ENCODE data around the gene USP20. TPM values are rescaled to one million over a fixed set of nuclear protein-coding genes. Genes with fewer than 3 reads are reported as not detected.

USP20 gene
- total RNA-seq, 1 donor from 2014 or later = 11.8 TPM

DNA sequence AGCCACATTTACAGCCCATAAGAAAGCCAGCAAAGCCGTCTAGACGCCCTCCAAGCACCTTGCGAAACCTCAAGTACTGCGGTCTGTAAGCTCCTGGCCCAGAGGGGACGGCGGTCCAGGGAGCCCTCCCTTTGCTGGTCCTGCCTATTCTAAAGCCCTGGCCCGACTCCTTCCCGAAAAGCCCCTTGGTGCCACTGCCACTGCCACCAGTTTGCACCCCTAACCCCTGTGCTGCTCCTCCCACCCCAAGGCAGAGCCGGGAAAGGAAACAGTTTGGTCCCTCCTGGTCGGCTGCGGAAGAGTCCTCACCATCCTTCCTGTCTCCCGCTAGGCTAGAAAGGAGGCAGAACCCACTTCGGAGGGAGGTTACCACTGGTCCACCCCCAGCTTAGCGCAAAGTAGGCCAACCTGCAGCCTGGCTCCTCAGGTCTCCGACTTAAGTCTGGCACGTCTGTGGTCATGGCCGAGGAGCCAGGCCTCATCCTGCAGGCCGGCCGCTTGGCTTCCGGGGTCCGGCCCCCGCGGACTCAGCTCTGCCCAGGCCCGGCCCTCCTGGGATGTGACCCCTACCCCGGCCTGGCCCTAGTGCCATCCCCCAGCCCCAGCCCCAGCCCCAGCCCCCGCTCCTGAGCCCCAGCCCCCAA lies 12.2 kb upstream of the USP20 start:
- DNase-seq (ENCODE audit: low spot score in 2 of 2) = no peak
- FAIRE-seq = no peak

DNA sequence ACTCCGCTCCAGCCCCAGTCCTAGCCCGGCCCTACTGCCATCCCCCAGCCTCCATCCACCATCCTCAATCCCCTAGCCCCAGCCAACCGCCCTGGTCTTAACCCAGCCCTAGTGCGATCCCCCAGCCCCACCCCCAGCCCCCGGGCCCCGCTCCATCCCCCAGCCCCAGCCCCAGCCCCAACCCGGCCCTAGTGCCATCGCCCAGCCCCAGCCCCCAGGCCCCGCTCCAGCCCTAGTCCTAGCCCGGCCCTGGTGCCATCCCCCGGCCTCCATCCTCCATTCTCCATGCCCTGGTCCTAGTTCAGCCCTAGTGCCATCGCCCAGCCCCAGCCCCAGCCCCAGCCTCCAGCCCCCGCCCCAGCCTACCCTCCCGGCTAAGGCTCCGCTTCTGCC lies 11.7 kb upstream of the USP20 start:
- DNase-seq (ENCODE audit: low spot score in 2 of 2) (no peak), FAIRE-seq (no peak)

DNA sequence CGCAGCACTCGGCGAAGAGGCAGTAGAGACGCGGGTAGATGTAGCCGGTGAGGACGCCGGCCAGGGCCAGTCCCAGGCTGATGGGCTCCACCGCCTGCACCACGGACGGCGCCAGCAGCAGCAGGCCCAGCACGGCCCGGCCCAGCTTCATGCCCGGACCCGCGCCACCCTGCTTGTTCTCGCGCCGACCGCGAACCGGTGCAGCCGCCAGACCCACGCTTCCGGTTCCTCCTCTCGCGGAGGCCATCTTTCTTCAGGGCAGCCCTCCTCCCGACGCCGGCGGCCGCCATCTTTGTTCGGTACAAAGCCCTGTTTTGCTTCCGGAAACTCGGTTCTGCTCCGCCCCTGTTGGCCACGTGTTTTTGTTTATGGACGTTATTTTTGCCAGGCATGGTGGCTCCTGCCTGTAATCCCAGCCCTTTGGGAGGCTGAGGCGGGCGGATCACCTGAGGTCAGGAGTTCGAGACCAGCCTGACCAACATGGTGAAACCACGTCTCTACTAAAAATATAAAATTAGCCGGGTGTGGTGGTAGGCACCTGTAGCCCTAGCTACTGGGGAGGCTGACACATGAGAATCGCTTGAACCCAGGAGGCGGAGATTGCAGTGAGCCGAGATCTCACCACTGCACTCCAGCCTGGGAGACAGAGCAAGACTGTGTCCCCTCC lies 11.2 kb upstream of the USP20 start, which contains the start of gene TOR1A:
TOR1A (minus strand) TSS at position 202 of the 667 bp plus-strand sequence; CDS start at position 151, 51 bp downstream.
- FAIRE-seq (no peak), DNase-seq (ENCODE audit: low spot score in 2 of 2) (peak; percentile 94 to 96)

DNA sequence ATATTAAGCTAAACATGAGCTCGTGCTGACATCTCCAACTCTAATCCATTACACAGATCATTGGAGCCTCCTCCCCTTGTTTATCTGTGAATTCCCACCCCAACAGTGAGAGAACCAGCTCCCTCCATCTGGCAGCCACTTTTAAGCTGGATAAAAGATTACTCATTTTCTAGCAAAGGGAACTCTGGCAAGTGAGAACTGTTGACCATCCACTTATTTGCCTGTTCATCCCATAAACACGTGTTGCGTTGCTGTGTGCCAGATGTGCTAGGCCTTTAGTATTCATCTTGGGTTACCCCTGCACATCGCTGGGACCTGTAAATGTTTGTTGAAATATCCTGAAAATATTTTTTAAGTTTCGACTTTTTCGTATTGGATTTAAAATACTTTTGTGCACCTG lies 8.9 kb upstream of the USP20 start:
- no peak for FAIRE-seq
- no peak for DNase-seq (ENCODE audit: low spot score in 2 of 2)

- DNase-seq (ENCODE audit: low spot score in 2 of 2) (no peak), FAIRE-seq (no peak)
These were observed 8.5 kb upstream of the USP20 start for GRCh38 chr9:129826759-129827158.

DNA sequence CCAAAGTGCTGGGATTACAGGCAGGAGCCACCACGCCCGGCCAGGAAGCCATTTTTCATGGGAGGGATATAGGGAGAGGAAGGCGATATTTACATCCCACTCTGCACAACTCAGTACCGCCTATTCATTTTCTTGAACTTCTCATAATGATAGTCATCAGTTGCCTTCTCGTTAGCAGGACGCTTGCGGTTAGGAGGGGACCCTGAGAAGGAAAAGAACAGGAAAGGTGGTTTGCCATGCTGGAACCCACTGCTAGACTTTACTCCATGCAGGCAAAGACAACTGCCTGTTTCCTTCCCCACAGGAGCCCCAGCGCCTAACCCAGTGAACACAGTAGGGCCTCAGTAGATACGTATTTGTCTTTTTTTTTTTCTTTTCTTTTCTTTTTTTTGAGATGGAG lies 7.2 kb upstream of the USP20 start:
- DNase-seq (ENCODE audit: low spot score in 2 of 2) (no peak), FAIRE-seq (no peak)

GRCh38 chr9:129828969-129829368 lies 6.3 kb upstream of the USP20 start:
- DNase-seq (ENCODE audit: low spot score in 2 of 2) (no peak), FAIRE-seq (no peak)

DNA sequence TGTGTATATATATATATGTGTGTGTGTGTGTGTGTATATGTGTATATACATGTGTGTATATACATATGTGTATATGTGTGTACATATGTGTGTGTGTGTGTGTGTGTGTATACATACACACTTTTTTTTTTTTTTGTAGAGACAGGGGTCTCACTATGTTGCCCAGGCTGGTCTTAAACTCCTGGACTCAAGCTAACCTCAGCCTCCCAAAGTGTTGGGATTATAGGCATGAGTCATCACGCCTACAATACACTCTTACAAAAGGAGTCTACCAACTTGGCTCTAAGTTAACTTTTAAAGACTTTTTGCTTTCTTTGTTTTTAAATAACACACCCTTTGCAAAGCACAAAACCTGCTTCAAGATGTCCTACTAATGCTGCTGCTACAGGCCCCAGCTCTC lies 2.3 kb upstream of the USP20 start:
- DNase-seq (ENCODE audit: low spot score in 2 of 2) (no peak), FAIRE-seq (no peak)

GRCh38 chr9:129834489-129835127 lies 650 bp upstream of the USP20 start:
- no peak for FAIRE-seq
- peak in 1 of 2 donors; percentile 14 for DNase-seq (ENCODE audit: low spot score in 2 of 2)

- FAIRE-seq (no peak), DNase-seq (ENCODE audit: low spot score in 2 of 2) (no peak)
These were observed 584 bp downstream of the USP20 start for GRCh38 chr9:129835860-129836223.

DNA sequence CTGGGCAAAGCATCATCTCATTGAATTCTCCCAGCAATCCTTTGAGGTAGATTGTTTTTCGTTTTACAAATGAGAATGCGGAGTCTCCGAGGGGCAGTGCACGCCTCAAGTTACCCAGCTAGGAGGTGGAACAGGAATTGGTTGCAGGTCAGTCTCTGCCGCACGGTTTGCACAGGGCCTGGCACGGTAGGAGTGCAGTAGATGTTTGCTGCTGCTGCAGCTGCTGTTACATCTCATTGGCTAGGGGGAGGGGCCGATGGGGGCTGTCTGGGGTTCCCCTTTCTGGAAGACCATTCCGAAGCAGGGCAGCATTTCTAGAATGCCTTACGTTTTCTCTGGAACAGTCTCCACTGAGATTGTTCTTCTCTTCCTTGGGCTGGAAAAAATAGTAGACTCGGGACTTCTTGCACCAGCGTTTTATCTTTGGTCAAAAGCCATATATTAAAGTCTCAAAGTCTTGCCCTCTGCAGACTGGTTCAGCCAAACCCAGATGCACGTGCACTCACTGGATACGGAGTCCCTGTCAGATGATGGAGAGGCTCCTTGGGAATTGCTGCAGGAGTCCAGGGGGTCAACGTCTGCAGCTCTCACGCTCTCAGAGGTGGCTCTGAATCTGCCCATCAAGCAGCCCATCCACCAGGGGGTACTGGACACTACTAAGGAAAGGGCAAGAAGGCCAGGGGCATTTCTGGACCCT lies 1.2 kb downstream of the USP20 start:
- FAIRE-seq = no peak

DNA sequence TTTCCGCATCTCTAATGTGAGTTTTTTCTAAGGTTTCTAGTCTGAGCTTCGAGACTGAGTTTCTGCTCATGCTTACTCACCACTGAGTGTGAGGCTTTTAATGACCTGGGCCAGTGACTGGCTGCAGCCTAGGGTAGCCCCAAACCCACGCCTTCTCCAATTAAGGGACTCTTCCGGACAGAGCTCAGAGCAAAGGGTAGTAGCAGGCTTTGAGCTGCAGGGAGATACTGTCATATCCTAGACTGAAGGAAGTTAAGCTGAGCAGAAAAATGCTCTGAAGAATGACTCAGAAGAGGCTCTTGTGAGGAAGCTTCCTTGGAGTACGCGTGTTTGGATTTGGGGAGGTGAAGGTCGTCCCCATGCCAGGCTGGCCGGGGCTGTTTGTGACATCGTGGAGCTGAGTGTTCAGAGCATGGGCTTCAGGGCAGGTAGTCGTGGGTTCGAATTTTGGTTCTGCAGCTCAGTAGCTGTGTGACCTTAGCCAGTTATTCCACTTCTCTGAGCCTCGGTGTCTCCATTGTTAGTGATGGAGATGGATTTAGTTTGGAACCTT lies 3.5 kb downstream of the USP20 start:
- no peak for FAIRE-seq
- no peak for DNase-seq (ENCODE audit: low spot score in 2 of 2)

More for the DNA sequence above, 1.2 kb downstream of the USP20 start:
- no peak for DNase-seq (ENCODE audit: low spot score in 2 of 2)

DNA sequence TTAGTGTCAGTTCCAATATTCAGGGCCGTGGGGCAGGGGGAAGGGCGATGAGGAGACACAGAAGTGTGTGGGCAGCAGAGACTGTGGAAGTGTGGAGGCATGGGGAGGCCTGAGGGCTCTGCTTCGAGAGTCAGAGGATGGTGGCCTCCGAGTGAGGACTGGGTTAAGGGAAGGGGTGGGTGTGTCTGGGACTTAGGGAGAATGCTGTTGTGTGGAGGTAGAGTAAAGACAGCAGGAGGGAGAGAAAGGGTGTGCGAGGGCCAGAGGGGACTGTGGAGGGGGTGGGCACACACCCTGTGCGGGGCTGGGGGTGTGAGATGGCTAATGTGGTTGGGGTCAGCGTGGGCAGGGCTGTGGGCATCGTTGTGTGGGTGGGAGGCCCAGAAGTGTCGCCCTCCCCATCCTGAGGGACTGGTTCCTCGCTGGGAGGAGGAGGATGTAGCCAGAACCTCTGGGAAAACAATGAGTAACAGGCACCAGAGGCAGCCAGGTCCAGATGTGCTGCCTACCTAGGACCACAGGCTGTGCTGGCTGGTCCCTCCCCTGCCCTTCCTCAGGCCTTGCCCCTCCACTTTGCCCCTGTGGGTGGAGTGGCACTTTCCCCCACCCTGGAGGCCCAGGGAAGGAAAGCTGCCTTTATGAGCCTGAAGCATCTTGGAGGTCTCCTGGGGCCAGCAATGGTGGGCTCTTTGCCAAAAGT lies 4.2 kb downstream of the USP20 start:
- DNase-seq (ENCODE audit: low spot score in 2 of 2) = no peak
- no peak for FAIRE-seq

DNA sequence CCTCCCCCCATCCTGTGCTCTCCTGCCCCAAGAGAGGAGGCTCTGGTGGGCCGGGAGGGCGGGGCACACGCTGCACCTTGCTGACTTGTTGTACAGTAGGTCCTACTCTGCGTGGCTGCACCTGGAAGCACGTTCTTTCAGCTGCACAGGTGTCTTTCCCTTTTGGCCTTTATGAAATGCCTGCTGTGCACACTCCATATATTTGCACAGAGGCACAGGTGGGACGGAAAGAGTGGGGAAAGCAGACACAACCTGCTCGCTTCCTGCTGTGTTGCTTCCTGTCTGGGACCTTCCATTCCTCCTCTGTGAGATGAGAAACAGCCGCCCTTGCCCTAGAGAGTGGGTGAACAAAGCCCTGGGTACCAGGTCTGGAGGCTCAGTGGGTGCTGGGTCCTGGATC lies 4.8 kb downstream of the USP20 start:
- FAIRE-seq (no peak), DNase-seq (ENCODE audit: low spot score in 2 of 2) (no peak)

DNA sequence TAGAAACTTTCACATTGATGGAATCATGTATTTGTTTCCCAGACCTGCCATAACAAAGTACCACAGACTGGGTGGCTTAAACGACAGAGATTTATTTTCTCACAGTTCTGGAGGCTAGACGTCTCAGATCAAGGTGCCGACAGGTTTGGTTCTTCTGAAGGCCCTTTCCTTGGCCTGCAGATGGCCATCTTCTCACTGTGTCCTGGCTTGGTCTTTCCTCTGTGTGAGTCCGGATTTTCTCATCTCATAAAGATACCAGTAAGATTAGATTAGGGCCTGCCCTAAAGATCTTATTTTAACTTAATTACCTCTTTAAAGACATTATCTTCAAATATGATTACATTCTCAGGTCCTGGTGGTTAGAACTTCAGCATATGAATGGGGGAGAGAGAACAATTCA lies 5.8 kb downstream of the USP20 start:
- no peak for FAIRE-seq
- DNase-seq (ENCODE audit: low spot score in 2 of 2) = no peak

DNA sequence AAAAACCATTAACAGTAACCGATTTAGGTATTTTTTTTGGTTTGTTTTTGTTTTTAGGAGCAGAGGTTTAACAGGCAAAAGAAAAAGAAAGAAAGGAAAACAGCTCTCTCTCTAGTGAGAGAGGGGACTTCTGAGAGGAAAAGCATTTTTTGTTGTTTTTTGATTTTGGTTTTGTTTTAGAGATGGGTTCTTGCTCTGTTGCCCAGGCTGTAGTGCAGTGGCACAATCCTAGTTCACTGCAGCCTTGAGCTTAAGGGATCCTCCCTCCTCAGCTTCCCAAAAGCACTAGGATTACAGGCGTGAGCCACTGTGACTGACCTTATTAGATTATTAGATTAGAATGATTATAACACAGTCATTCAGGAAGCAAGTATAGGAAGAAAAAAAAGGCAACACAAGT lies 10.1 kb downstream of the USP20 start:
- no peak for DNase-seq (ENCODE audit: low spot score in 2 of 2)
- no peak for FAIRE-seq

DNA sequence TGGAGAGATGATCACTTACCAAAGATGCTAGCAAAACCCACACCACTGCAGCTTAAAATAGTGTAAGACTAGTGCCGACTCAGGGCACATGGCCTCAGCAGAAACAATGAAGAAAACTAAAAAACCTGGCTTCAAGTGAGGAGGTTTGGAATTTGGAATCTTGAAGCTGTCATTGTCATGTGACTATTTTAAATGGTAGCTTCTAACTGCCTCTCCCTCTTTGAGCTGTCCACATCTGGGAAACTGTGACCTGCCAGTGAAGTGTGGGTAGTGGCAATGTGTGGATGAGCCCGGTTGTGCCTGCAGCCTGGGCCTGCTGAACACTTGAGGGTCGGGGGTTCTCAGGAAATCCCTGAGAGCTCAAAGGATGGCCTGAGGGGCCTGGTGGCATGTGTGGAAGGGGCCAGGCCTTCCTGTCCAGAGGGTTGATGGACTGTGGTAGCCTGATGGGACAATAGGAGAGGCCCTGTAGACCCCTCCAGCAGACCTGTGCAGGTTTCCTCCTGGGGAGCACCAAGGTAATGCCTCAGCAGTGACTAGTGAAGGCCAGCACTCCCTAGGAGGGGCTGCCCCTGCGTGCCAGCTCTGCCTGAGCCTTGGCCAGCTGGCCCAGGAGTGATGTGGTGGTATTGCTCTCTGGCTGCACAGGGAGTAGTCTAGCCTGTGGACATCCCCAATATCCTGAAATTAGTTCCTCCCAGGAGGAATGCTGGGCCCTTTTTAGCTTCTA lies 13.6 kb downstream of the USP20 start:
- DNase-seq (ENCODE audit: low spot score in 2 of 2) = no peak
- FAIRE-seq = no peak

DNA sequence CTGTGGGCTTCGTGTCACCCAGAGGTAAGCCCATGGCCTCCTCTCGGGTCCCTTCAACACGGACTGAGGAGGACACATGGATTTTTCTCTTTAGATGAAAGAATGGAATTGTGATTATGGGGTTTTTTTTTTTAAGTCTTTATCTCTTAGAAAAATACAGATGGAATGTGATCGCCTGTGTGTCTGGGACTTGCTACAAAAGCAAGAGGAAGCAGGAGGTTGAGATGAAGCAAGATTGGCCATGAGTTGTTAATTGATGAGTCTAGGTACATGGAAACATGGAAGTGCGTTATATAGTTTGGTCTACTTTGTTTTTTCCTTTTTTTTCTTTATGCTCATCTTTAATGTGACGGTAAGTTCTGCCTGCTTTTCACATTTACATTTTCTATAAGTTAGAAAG lies 14.6 kb downstream of the USP20 start:
- no peak for DNase-seq (ENCODE audit: low spot score in 2 of 2)
- no peak for FAIRE-seq

DNA sequence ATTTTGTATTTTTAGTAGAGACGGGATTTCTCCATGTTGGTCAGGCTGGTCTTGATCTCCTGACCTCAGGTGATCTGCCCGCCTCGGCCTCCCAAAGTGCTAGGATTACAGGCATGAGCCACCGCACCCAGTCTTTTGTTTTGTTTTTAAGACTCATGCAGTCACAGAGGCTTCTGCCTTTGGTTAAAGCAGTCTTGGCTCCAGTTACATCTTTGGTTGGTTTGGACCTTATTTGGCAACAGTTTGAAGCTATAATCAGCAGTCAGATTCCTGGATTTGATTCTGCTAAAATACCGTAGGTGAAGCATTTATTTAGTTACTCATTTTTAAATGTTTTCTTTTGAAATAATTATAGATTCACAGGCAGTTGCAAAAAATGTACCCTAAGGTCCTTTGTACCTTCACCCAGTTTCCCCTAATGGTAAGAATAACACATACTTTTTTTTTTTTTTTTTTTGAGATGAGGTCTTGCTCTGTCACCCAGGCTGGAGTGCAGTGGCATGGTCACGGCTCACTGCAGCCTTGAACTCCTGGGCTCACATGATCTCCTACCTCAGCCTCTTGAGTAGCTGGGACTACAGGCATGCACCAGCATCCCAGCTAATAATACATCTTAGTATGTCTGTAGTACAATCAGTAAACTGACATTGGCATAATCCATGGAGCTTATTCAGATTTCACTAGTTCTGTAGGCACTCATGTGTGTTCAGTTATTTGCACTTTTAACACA lies 15.7 kb downstream of the USP20 start:
- FAIRE-seq (no peak), DNase-seq (ENCODE audit: low spot score in 2 of 2) (no peak)

Data from frontal cortex (tissue), 4 donors.